SK-N-SH treated with all-trans-retinoic acid at 6 μM for 48 hours (cell line): ENCODE measurements around the gene MAP3K1.

Experiments used
- PATZ1 ChIP-seq: fragments of 250-450 bp; sonication (Bioruptor Pico); IDR thresholded peaks from 2 replicates; pipeline ENCODE4 v1.8.0; 2020; ENCODE audit warnings: mild to moderate bottlenecking, moderate library complexity, borderline replicate concordance
- PPARA ChIP-seq: fragments of 250-450 bp; sonication (Bioruptor Pico); IDR thresholded peaks from 2 replicates; pipeline ENCODE4 v1.5.0; 2020; ENCODE audit warnings: mild to moderate bottlenecking, borderline replicate concordance
- RARB ChIP-seq: fragments of 250-450 bp; sonication (Bioruptor Pico); IDR thresholded peaks from 2 replicates; pipeline ENCODE4 v1.8.0; 2021; ENCODE audit warnings: mild to moderate bottlenecking, moderate library complexity
- TCF4 ChIP-seq: fragments of 250-450 bp; sonication (Bioruptor Pico); IDR thresholded peaks from 2 replicates; pipeline ENCODE4 v1.8.0; 2021; ENCODE audit warnings: mild to moderate bottlenecking, moderate library complexity, borderline replicate concordance
- TSHZ2 ChIP-seq: fragments of 250-450 bp; sonication (Bioruptor Pico); IDR thresholded peaks from 2 replicates; pipeline ENCODE4 v1.5.0; 2020; ENCODE audit warnings: mild to moderate bottlenecking, moderate library complexity
- ZFP3 ChIP-seq: fragments of 250-450 bp; sonication (Bioruptor Pico); IDR thresholded peaks from 2 replicates; pipeline ENCODE4 v1.5.0; 2020; ENCODE audit warnings: mild to moderate bottlenecking, moderate library complexity

- TF ChIP-seq TCF4 (CRISPR knock-in tag) (no peak), PPARA (CRISPR knock-in tag) (no peak), RARB (CRISPR knock-in tag) (no peak), PATZ1 (CRISPR knock-in tag) (no peak), TSHZ2 (CRISPR knock-in tag) (no peak), ZFP3 (CRISPR knock-in tag) (no peak)
These were observed 119.0 kb downstream of the MAP3K1 start for GRCh38 chr5:56934325-56934724.
